ENCODE measurements around the gene SUN1.

DNA sequence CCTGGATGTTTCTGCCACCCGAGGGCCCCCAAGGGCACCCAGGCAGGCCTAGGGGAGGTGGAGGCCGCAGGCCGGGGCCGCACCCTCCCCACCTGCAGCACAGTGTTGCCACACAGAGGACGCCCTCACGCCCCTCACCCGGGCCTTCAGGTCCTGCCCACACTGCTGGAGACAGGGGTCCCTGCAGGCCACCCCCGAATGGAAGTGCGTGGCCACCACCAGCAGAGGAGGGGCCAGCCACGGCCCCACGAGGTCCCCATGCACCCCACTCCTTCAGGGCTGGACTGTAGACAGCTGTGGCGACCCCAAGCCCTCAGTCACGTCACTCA is 86.8 kb downstream of the SUN1 start:
- TF ChIP-seq, protein P1, sequence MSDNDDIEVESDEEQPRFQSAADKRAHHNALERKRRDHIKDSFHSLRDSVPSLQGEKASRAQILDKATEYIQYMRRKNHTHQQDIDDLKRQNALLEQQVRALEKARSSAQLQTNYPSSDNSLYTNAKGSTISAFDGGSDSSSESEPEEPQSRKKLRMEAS (CRISPR knock-in tag; IDR thresholded peaks at IDR 0.05), result no peak
- TF ChIP-seq ATF3 (CRISPR knock-in tag; conservative IDR thresholded peaks at IDR 0.05) (no peak), SP1 (CRISPR knock-in tag; conservative IDR thresholded peaks at IDR 0.05) (no peak), CREB1 (CRISPR knock-in tag; IDR thresholded peaks at IDR 0.05) (no peak)
- TF ChIP-seq, protein P2, sequence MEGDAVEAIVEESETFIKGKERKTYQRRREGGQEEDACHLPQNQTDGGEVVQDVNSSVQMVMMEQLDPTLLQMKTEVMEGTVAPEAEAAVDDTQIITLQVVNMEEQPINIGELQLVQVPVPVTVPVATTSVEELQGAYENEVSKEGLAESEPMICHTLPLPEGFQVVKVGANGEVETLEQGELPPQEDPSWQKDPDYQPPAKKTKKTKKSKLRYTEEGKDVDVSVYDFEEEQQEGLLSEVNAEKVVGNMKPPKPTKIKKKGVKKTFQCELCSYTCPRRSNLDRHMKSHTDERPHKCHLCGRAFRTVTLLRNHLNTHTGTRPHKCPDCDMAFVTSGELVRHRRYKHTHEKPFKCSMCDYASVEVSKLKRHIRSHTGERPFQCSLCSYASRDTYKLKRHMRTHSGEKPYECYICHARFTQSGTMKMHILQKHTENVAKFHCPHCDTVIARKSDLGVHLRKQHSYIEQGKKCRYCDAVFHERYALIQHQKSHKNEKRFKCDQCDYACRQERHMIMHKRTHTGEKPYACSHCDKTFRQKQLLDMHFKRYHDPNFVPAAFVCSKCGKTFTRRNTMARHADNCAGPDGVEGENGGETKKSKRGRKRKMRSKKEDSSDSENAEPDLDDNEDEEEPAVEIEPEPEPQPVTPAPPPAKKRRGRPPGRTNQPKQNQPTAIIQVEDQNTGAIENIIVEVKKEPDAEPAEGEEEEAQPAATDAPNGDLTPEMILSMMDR (IDR thresholded peaks at IDR 0.05), result no peak
